Esophagus muscularis mucosa (tissue), 4 donors: ENCODE data around the gene NRXN3.

Experiments used
- CTCF ChIP-seq, 3 experiments: fragments of 200-600 bp in 2 of 3; fragments of 450-650 bp in 1 of 3; sonication (generic) in 2 of 3; IDR thresholded peaks; one replicate each; pipeline ENCODE4 v1.5.1; 2017 to 2019; ENCODE audit warnings: antibody characterized with exemption in 3 of 3, mild to moderate bottlenecking in 2 of 3, moderate library complexity in 1 of 3
- EP300 ChIP-seq: sonication (generic); formaldehyde crosslinking; IDR thresholded peaks from one replicate; pipeline ENCODE4 v1.6.1; 2017; ENCODE audit warnings: antibody characterized with exemption
- POLR2A ChIP-seq: fragments of 450-650 bp; IDR thresholded peaks from one replicate; pipeline ENCODE4 v1.6.1; 2017; ENCODE audit warnings: antibody characterized with exemption, moderate library complexity, mild to moderate bottlenecking, low read depth
- POLR2AphosphoS5 ChIP-seq, 2 donors: sonication (generic); formaldehyde crosslinking; IDR thresholded peaks; one replicate each; pipeline ENCODE4 v1.6.1; 2017; ENCODE audit warnings: antibody characterized with exemption in 2 of 2

- no peak for TF ChIP-seq CTCF (IDR thresholded peaks at IDR 0.05)
- no peak for TF ChIP-seq EP300
- no peak for TF ChIP-seq POLR2AphosphoS5 (IDR thresholded peaks at IDR 0.05)
- no peak for TF ChIP-seq POLR2A
Measured at GRCh38 chr14:79246173-79246572, 1076.0 kb downstream of the NRXN3 start.
